ENCODE results near the gene CASTOR1. TPM values are rescaled to one million over a fixed set of nuclear protein-coding genes. Genes with fewer than 3 reads are reported as not detected.

CASTOR1 gene
- total RNA-seq, 2 donors from 2014 or later: 27.2 to 33.2 TPM

GRCh38 chr22:30273711-30274436, 15.4 kb downstream of the CASTOR1 start:
- H3K4me1 ChIP-seq (replicated peaks): no peaks in the 10 kb centered on the region
- H3K27me3 ChIP-seq (replicated peaks; ENCODE audit: insufficient read depth): no peaks in the 10 kb centered on the region
- no peak overlapping the region for H3K27ac ChIP-seq
- no peak for DNase-seq (ENCODE audit: low spot score)
- H3K4me3 ChIP-seq: no peak overlapping the region
- H3K36me3 ChIP-seq: no peaks in the 10 kb centered on the region
- WGBS: 42% methylated on average over 10 of the region's 10 CpGs
- no peaks in the 10 kb centered on the region for H3K9me3 ChIP-seq
- TF ChIP-seq, protein P1, sequence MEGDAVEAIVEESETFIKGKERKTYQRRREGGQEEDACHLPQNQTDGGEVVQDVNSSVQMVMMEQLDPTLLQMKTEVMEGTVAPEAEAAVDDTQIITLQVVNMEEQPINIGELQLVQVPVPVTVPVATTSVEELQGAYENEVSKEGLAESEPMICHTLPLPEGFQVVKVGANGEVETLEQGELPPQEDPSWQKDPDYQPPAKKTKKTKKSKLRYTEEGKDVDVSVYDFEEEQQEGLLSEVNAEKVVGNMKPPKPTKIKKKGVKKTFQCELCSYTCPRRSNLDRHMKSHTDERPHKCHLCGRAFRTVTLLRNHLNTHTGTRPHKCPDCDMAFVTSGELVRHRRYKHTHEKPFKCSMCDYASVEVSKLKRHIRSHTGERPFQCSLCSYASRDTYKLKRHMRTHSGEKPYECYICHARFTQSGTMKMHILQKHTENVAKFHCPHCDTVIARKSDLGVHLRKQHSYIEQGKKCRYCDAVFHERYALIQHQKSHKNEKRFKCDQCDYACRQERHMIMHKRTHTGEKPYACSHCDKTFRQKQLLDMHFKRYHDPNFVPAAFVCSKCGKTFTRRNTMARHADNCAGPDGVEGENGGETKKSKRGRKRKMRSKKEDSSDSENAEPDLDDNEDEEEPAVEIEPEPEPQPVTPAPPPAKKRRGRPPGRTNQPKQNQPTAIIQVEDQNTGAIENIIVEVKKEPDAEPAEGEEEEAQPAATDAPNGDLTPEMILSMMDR (IDR thresholded peaks at IDR 0.05): no peak
- TF ChIP-seq POLR2AphosphoS5 (IDR thresholded peaks at IDR 0.05) (no peak), POLR2A (IDR thresholded peaks at IDR 0.05) (no peak)
- intact Hi-C loops (cut with DNase I): no loop called here

- no peaks in the 10 kb centered on the region for H3K9me3 ChIP-seq
- no peak overlapping the region for H3K4me3 ChIP-seq
- intact Hi-C loops (cut with DNase I): no loop called here
- no peaks in the 10 kb centered on the region for H3K4me1 ChIP-seq (replicated peaks)
- TF ChIP-seq POLR2AphosphoS5 (IDR thresholded peaks at IDR 0.05) (no peak), POLR2A (IDR thresholded peaks at IDR 0.05) (no peak)
- TF ChIP-seq, protein P1 (IDR thresholded peaks at IDR 0.05): no peak
- WGBS: 87% methylated on average over 16 of the region's 16 CpGs
- no peaks in the 10 kb centered on the region for H3K36me3 ChIP-seq
- H3K27ac ChIP-seq: no peak overlapping the region
- H3K27me3 ChIP-seq (replicated peaks; ENCODE audit: insufficient read depth): no peaks in the 10 kb centered on the region
- DNase-seq (ENCODE audit: low spot score): no peak
Observed at GRCh38 chr22:30272781-30273601, 16.3 kb downstream of the CASTOR1 start.

- Histone ChIP-seq H3K4me1 (replicated peaks) (no peaks in the 10 kb centered on the region), H3K36me3 (no peaks in the 10 kb centered on the region), H3K27me3 (replicated peaks; ENCODE audit: insufficient read depth) (no peaks in the 10 kb centered on the region), H3K4me3 (no peak overlapping the region), H3K27ac (no peak overlapping the region), H3K9me3 (no peaks in the 10 kb centered on the region)
- DNase-seq (ENCODE audit: low spot score): no peak
- TF ChIP-seq, protein P1 (IDR thresholded peaks at IDR 0.05): no peak
- no peak for TF ChIP-seq POLR2A (IDR thresholded peaks at IDR 0.05)
- TF ChIP-seq POLR2AphosphoS5 (IDR thresholded peaks at IDR 0.05): no peak
- WGBS: 83% methylated on average over 16 of the region's 16 CpGs
- intact Hi-C loops (cut with DNase I): no loop called here
Observed at GRCh38 chr22:30270832-30271231, 18.5 kb downstream of the CASTOR1 start.

DNA sequence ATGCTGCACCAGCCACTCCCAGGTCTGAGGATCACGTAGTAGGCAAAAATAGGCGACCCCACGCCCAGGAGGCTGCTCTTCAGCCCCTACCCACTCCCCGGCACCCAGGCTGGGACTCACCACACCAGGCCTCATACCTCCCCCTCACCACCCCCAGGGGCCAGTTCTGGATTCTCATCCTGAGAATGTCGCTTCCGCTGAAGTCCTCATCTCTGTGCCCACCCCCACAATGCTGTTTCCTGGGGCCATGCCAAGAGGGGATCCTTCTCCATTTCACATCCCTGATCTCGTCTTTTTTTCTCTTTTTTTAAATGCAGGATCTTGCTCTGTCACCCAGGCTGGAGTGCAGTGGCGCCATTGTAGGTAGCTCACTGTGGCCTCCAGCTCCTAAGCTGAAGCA, 21.0 kb downstream of the CASTOR1 start:
- H3K4me1 ChIP-seq (replicated peaks): no peaks in the 10 kb centered on the region
- no peak overlapping the region for H3K27ac ChIP-seq
- no peaks in the 10 kb centered on the region for H3K36me3 ChIP-seq
- intact Hi-C loops (cut with DNase I): no loop called here
- WGBS: 83% methylated on average over 8 of the region's 8 CpGs
- H3K4me3 ChIP-seq: no peak overlapping the region
- no peak for TF ChIP-seq POLR2A (IDR thresholded peaks at IDR 0.05)
- TF ChIP-seq, protein P1 (IDR thresholded peaks at IDR 0.05): no peak
- TF ChIP-seq POLR2AphosphoS5 (IDR thresholded peaks at IDR 0.05): no peak
- no peak for DNase-seq (ENCODE audit: low spot score)
- no peaks in the 10 kb centered on the region for H3K9me3 ChIP-seq
- no peaks in the 10 kb centered on the region for H3K27me3 ChIP-seq (replicated peaks; ENCODE audit: insufficient read depth)
